Raji (cell line): Measurements from ENCODE around the gene CRYGB.

ENCODE experiments used
- POLR2A ChIP-seq: IDR thresholded peaks from 2 replicates; pipeline ENCODE4 v1.6.1; 2011; ENCODE audit warnings: low read depth, low read length, control low read depth; ENCODE audit not compliant: insufficient read depth

Gene CRYGB

GRCh38 chr2:208098267-208098666 lies 47.7 kb downstream of the CRYGB start:
- no peak for TF ChIP-seq POLR2A

GRCh38 chr2:208097801-208098200 lies 48.2 kb downstream of the CRYGB start:
- TF ChIP-seq POLR2A: no peak

- TF ChIP-seq POLR2A: no peak
These were observed 48.6 kb downstream of the CRYGB start for GRCh38 chr2:208097313-208097712.

- no peak for TF ChIP-seq POLR2A
These were observed 49.9 kb downstream of the CRYGB start for GRCh38 chr2:208096080-208096479.

- TF ChIP-seq POLR2A: no peak
These were observed 52.8 kb downstream of the CRYGB start for GRCh38 chr2:208093128-208093527.
